HepG2 (cell line): ENCODE results near the gene ETV6.

Experiments
- CBFB ChIP-seq: sonication (generic); formaldehyde crosslinking; IDR thresholded peaks from 2 replicates; pipeline ENCODE4 v1.4.0; 2020; ENCODE audit warnings: missing genetic modification reagents
- ESRRA ChIP-seq: sonication (generic); formaldehyde crosslinking; IDR thresholded peaks from 2 replicates; pipeline ENCODE4 v1.5.1; 2020; ENCODE audit warnings: mild to moderate bottlenecking, low read depth, missing genetic modification reagents
- HIVEP1 ChIP-seq: sonication (generic); formaldehyde crosslinking; IDR thresholded peaks from 2 replicates; pipeline ENCODE4 v1.4.0; 2020; ENCODE audit warnings: mild to moderate bottlenecking, missing genetic modification reagents
- HOMEZ ChIP-seq: IDR thresholded peaks from 2 replicates; pipeline ENCODE4 v1.6.1; 2016; ENCODE audit warnings: low read depth
- POLR2A ChIP-seq, 2 experiments: IDR thresholded peaks; 2 replicates each; pipeline ENCODE4 v1.6.1; 2011; ENCODE audit warnings: low read depth in 2 of 2, low read length in 2 of 2, mild to moderate bottlenecking in 1 of 2, moderate library complexity in 1 of 2; ENCODE audit not compliant: insufficient read depth in 1 of 2
- POLR2AphosphoS5 ChIP-seq: IDR thresholded peaks from 2 replicates; pipeline ENCODE4 v1.6.1; 2012; ENCODE audit warnings: low read depth, low read length
- RFX5 ChIP-seq: IDR thresholded peaks from 2 replicates; pipeline ENCODE4 v1.6.1; 2011; ENCODE audit warnings: low read depth, low read length, improper control_type of control experiment
- ZNF317 ChIP-seq: sonication (generic); formaldehyde crosslinking; IDR thresholded peaks from 2 replicates; pipeline ENCODE4 v1.5.0; 2020; ENCODE audit warnings: mild to moderate bottlenecking, missing genetic modification reagents
- ZNF513 ChIP-seq: sonication (generic); formaldehyde crosslinking; conservative IDR thresholded peaks from 2 replicates; pipeline ENCODE4 v1.5.0; 2020; ENCODE audit warnings: missing genetic modification reagents
- ZNF713 ChIP-seq: sonication (generic); formaldehyde crosslinking; IDR thresholded peaks from 2 replicates; pipeline ENCODE4 v1.4.0; 2020; ENCODE audit warnings: mild to moderate bottlenecking, missing genetic modification reagents
- ZNF773 ChIP-seq: sonication (generic); formaldehyde crosslinking; IDR thresholded peaks from 2 replicates; pipeline ENCODE4 v1.4.0; 2020; ENCODE audit warnings: missing genetic modification reagents, borderline replicate concordance
- TF ChIP-seq, protein P1 (sequence below), 2 experiments: IDR thresholded peaks; 2 replicates each; pipeline ENCODE4 v1.6.1; 2011 to 2012; ENCODE audit warnings: low read length in 2 of 2, borderline replicate concordance in 1 of 2, low read depth in 1 of 2, mild to moderate bottlenecking in 1 of 2, moderate library complexity in 1 of 2
- TF ChIP-seq, protein P2 (sequence below): sonication (generic); formaldehyde crosslinking; IDR thresholded peaks from 2 replicates; pipeline ENCODE4 v1.5.0; 2020; ENCODE audit warnings: mild to moderate bottlenecking, missing genetic modification reagents, moderate library complexity
- TF ChIP-seq, protein P3 (sequence below): sonication (generic); formaldehyde crosslinking; IDR thresholded peaks from 2 replicates; pipeline ENCODE4 v1.8.0; 2022; ENCODE audit warnings: mild to moderate bottlenecking, missing genetic modification reagents, moderate library complexity

DNA sequence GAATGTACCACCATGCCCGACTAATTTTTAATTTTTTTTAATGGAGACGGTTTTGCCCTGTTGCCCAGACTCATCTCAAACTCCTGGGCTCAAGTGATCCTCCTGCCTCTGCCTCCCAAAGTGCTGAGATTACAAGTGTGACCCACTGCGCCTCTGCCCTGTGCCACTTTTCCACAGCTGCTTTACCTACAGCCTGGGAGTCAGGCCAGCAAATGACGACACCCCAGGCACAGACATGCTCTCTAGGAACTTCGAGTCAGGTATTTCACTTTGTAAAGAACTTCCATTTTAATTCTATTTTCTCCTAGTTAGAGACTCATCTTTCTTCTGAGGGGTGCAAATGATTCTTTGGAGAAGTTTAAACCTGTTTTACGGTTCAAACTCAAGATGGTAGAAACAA, 89.0 kb downstream of the ETV6 start:
- TF ChIP-seq ZNF317 (CRISPR knock-in tag) (no peak), ZNF713 (CRISPR knock-in tag) (no peak), HOMEZ (no peak), POLR2AphosphoS5 (no peak), ZNF773 (CRISPR knock-in tag) (no peak), HIVEP1 (CRISPR knock-in tag) (no peak), POLR2A (IDR thresholded peaks at IDR 0.05; ENCODE audit: insufficient read depth in 1 of 2, low read depth in 2 of 2, low read length in 2 of 2) (no peak), CBFB (CRISPR knock-in tag) (no peak), ESRRA (CRISPR knock-in tag) (no peak), RFX5 (no peak), ZNF513 (CRISPR knock-in tag) (no peak)
- TF ChIP-seq, protein P1, sequence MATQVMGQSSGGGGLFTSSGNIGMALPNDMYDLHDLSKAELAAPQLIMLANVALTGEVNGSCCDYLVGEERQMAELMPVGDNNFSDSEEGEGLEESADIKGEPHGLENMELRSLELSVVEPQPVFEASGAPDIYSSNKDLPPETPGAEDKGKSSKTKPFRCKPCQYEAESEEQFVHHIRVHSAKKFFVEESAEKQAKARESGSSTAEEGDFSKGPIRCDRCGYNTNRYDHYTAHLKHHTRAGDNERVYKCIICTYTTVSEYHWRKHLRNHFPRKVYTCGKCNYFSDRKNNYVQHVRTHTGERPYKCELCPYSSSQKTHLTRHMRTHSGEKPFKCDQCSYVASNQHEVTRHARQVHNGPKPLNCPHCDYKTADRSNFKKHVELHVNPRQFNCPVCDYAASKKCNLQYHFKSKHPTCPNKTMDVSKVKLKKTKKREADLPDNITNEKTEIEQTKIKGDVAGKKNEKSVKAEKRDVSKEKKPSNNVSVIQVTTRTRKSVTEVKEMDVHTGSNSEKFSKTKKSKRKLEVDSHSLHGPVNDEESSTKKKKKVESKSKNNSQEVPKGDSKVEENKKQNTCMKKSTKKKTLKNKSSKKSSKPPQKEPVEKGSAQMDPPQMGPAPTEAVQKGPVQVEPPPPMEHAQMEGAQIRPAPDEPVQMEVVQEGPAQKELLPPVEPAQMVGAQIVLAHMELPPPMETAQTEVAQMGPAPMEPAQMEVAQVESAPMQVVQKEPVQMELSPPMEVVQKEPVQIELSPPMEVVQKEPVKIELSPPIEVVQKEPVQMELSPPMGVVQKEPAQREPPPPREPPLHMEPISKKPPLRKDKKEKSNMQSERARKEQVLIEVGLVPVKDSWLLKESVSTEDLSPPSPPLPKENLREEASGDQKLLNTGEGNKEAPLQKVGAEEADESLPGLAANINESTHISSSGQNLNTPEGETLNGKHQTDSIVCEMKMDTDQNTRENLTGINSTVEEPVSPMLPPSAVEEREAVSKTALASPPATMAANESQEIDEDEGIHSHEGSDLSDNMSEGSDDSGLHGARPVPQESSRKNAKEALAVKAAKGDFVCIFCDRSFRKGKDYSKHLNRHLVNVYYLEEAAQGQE (IDR thresholded peaks at IDR 0.05; ENCODE audit: borderline replicate concordance in 1 of 2, low read depth in 1 of 2, low read length in 2 of 2) = no peak
- TF ChIP-seq, protein P2, sequence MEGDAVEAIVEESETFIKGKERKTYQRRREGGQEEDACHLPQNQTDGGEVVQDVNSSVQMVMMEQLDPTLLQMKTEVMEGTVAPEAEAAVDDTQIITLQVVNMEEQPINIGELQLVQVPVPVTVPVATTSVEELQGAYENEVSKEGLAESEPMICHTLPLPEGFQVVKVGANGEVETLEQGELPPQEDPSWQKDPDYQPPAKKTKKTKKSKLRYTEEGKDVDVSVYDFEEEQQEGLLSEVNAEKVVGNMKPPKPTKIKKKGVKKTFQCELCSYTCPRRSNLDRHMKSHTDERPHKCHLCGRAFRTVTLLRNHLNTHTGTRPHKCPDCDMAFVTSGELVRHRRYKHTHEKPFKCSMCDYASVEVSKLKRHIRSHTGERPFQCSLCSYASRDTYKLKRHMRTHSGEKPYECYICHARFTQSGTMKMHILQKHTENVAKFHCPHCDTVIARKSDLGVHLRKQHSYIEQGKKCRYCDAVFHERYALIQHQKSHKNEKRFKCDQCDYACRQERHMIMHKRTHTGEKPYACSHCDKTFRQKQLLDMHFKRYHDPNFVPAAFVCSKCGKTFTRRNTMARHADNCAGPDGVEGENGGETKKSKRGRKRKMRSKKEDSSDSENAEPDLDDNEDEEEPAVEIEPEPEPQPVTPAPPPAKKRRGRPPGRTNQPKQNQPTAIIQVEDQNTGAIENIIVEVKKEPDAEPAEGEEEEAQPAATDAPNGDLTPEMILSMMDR = no peak
- TF ChIP-seq, protein P3, sequence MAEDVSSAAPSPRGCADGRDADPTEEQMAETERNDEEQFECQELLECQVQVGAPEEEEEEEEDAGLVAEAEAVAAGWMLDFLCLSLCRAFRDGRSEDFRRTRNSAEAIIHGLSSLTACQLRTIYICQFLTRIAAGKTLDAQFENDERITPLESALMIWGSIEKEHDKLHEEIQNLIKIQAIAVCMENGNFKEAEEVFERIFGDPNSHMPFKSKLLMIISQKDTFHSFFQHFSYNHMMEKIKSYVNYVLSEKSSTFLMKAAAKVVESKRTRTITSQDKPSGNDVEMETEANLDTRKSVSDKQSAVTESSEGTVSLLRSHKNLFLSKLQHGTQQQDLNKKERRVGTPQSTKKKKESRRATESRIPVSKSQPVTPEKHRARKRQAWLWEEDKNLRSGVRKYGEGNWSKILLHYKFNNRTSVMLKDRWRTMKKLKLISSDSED (CRISPR knock-in tag) = no peak
